Measurements from ENCODE around the gene TRIM41.

GRCh38 chr5:181191526-181192336 lies 31.4 kb upstream of the TRIM41 start:
- TF ChIP-seq CTCF (optimal IDR thresholded peaks at IDR 0.05 in 1 of 3, IDR thresholded peaks at IDR 0.05 in 1 of 3, conservative IDR thresholded peaks at IDR 0.05 in 1 of 3; ENCODE audit: extremely low read depth in 1 of 3, insufficient read depth in 2 of 3, low read length in 3 of 3), result no peak
- TF ChIP-seq EZH2 (IDR thresholded peaks at IDR 0.05; ENCODE audit: low read length), result no peak

Measured in keratinocyte (primary cell).